AG04449 (cell line): ENCODE data around the gene ABHD17C.

Experiments used
- CTCF ChIA-PET: fragments of 350-600 bp; formaldehyde crosslinking; extraction: SDS; loops from one replicate; lab custom pipeline; 2021; ENCODE audit warnings: antibody characterized with exemption; lab: Yijun Ruan, JAX
- POLR2A ChIA-PET: fragments of 400-600, 350-600 bp; formaldehyde crosslinking; extraction: SDS; loops from one replicate; lab custom pipeline; 2020; ENCODE audit warnings: antibody characterized with exemption, inconsistent platforms; lab: Yijun Ruan, JAX
- DNase-seq: peaks from one replicate; pipeline ENCODE4 v3.0.0-alpha.2; 2010; ENCODE audit warnings: low read depth, low spot score
- H3K4me3 ChIP-seq: 2 replicates; pipeline ENCODE4 v1.5.1; 2011; ENCODE audit warnings: low read depth, mild to moderate bottlenecking, control low read depth, low read length
- CTCF ChIP-seq: IDR thresholded peaks from one replicate; pipeline ENCODE4 v1.5.1; 2011; ENCODE audit warnings: mild to moderate bottlenecking, moderate library complexity, low read length, control low read depth, inconsistent platforms; ENCODE audit not compliant: insufficient read depth; ENCODE audit errors: missing control alignments

The ABHD17C gene

GRCh38 chr15:80682201-80682600 is 12.9 kb upstream of the ABHD17C start:
- no peak for DNase-seq
- ChIA-PET POLR2A (no interaction called here), CTCF (interaction anchor here (0.6 kb wide), 1 partner anchor 9 kb away, joined by 3 read pairs; no protein-coding TSS in a partner anchor)
- no peak for TF ChIP-seq CTCF
- no peak overlapping the region for H3K4me3 ChIP-seq

DNA sequence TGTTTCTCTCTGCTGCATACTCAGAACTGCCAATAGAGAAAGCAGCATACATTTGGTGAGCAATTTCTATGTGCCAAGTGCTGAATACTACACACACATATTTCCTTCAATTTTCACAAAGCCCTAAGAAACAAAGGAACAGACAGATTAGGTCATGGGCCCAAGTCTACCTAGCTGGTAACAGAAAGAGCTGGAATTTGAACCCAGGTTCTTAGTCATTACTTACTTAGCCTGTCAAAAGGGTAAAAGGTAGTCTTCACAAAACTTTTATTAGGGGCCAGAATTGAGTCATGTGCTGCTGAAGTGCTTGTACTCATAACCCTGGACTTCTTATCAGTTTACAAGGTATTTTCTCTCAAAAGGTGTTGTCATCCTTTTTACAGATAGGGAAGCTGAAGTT is 10.4 kb upstream of the ABHD17C start:
- ChIA-PET CTCF (no interaction called here), POLR2A (no interaction called here)
- no peak overlapping the region for H3K4me3 ChIP-seq
- no peak for TF ChIP-seq CTCF
- DNase-seq = no peak

DNA sequence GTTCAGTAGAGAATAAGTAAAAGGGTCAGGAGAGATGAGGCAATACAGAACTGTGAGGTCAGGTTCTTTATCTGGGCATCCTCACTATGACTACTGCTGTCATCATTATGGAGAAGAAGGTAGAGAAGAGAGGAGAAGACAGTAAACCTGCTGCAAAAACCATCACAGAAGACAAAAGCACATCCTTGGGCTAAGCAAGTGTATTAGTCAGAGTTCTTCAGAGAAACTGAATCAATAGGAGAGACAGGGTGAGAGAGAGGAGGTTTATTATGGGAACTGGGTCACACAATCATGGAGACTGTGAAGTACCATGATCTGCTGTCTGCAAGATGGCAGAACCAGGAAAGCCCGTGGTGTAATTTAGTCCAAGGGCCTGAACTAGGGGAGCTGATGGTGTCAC is 9.5 kb upstream of the ABHD17C start:
- ChIA-PET CTCF (no interaction called here), POLR2A (no interaction called here)
- no peak for TF ChIP-seq CTCF
- no peak overlapping the region for H3K4me3 ChIP-seq
- DNase-seq = no peak

GRCh38 chr15:80689294-80689693 is 5.8 kb upstream of the ABHD17C start:
- POLR2A ChIA-PET = no interaction called here
- no peak for TF ChIP-seq CTCF
- DNase-seq = no peak
- CTCF ChIA-PET = no interaction called here
- no peak overlapping the region for H3K4me3 ChIP-seq

DNA sequence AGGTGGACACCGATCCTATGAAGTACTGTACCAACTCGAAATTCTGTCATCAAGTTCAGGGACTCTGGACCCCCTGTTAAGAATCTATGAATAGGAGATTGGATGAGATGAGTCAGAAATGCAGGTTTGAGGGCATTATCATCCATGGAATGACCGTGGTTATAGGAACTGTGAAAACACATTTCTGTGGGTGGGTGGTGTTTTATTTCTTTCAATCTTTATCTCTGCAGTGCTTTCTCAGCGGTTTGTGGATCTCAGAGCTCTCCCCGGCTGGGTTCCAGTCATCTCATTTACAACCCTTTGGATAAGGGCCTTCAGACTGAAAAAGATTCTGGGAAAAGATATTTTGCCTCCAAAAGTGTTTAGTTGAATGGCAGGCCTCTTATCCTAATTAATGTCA is 5.4 kb upstream of the ABHD17C start:
- CTCF ChIA-PET = no interaction called here
- POLR2A ChIA-PET = no interaction called here
- DNase-seq = no peak
- no peak for TF ChIP-seq CTCF
- no peak overlapping the region for H3K4me3 ChIP-seq

- CTCF ChIA-PET = interaction anchor here (1.2 kb wide), 1 partner anchor 95 kb away, joined by 3 read pairs; no protein-coding TSS in a partner anchor
- DNase-seq = no peak
- H3K4me3 ChIP-seq = no peak overlapping the region
- TF ChIP-seq CTCF = no peak
- POLR2A ChIA-PET = no interaction called here
Observed at GRCh38 chr15:80691575-80691974, 3.5 kb upstream of the ABHD17C start.
